HL-60 (cell line): Measurements from ENCODE around the gene CEP72.
"Not testable (repeated sequence)": the region's sequence is repeated elsewhere in the genome, so short reads cannot be mapped to it uniquely, and the experiment has no call there.

ENCODE experiments used
- CTCF ChIP-seq: IDR thresholded peaks from one replicate; pipeline ENCODE4 v1.5.1; 2011; ENCODE audit warnings: low read length, control low read depth, inconsistent platforms; ENCODE audit not compliant: insufficient read depth
- POLR2AphosphoS5 ChIP-seq: IDR thresholded peaks from 2 replicates; pipeline ENCODE4 v1.6.1; 2012; ENCODE audit warnings: low read depth

DNA sequence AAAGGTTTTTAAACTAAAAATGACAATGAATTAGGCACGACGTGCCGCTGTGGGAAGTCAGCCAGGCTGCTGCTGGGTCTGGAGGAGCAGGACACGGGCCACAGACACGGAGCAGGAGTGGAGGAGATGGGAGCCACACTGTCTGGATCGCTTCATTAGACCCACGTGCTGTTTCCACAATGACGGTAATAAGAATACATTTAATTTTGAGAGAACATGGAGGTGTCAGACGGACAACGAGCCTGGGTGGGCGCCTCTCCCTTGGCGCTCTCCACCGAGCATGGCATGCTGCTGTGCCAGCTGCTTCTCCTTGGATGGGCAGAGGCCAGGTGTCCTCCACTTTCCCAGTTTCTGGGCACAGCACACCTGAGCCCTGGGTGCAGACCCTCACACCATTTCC lies 68.7 kb downstream of the CEP72 start:
- TF ChIP-seq CTCF, POLR2AphosphoS5: not testable (repeated sequence)
